Measurements from ENCODE around the gene BEST4. TPM values are rescaled to one million over a fixed set of nuclear protein-coding genes. Genes with fewer than 3 reads are reported as not detected.
"Not testable (repeated sequence)": the region's sequence is repeated elsewhere in the genome, so short reads cannot be mapped to it uniquely, and the experiment has no call there.

The BEST4 gene
- total RNA-seq, 2 donors from 2014 or later, result 26.0 to 58.9 TPM

GRCh38 chr1:44820328-44821239, 32.6 kb upstream of the BEST4 start:
- Histone ChIP-seq H3K4me3 (peak overlapping the region; percentile 45), H3K36me3 (no peaks in the 10 kb centered on the region), H3K4me1 (no peaks in the 10 kb centered on the region), H3K27ac (peak overlapping the region; percentile 97), H3K9me3 (no peaks in the 10 kb centered on the region), H3K9ac (ENCODE audit: low read depth in 2 of 2, low read length in 2 of 2) (peak overlapping the region; percentile 83 to 88), H3K27me3 (no peaks in the 10 kb centered on the region)
- TF ChIP-seq CTCF (IDR thresholded peaks at IDR 0.05), result no peak
- intact Hi-C loops (cut with DNase I), result no loop called here
- DNase-seq, result no peak

GRCh38 chr1:44819608-44820327, 31.8 kb upstream of the BEST4 start:
- TF ChIP-seq CTCF (IDR thresholded peaks at IDR 0.05), result peak; percentile 5
- Histone ChIP-seq H3K4me3 (peak overlapping the region; percentile 45), H3K27me3 (no peaks in the 10 kb centered on the region), H3K27ac (peak overlapping the region; percentile 97), H3K9ac (ENCODE audit: low read depth in 2 of 2, low read length in 2 of 2) (peak overlapping the region; percentile 83 to 88), H3K4me1 (no peaks in the 10 kb centered on the region), H3K9me3 (no peaks in the 10 kb centered on the region), H3K36me3 (no peaks in the 10 kb centered on the region)
- intact Hi-C loops (cut with DNase I), result no loop called here
- DNase-seq, result peak; percentile 84

- no peaks in the 10 kb centered on the region for H3K4me1 ChIP-seq
- H3K36me3 ChIP-seq, result no peaks in the 10 kb centered on the region
- H3K27me3 ChIP-seq, result no peaks in the 10 kb centered on the region
- H3K27ac ChIP-seq, result peak overlapping the region; percentile 97
- TF ChIP-seq CTCF (IDR thresholded peaks at IDR 0.05), result no peak
- H3K4me3 ChIP-seq, result peak overlapping the region; percentile 45
- no peaks in the 10 kb centered on the region for H3K9me3 ChIP-seq
- DNase-seq, result no peak
- H3K9ac ChIP-seq (ENCODE audit: low read depth in 2 of 2, low read length in 2 of 2), result peak overlapping the region; percentile 83 to 88
- intact Hi-C loops (cut with DNase I), result no loop called here
These were observed 31.2 kb upstream of the BEST4 start for GRCh38 chr1:44819196-44819607.

- DNase-seq, result no peak
- no peak overlapping the region for H3K4me3 ChIP-seq
- H3K27ac ChIP-seq, result no peak overlapping the region
- intact Hi-C loops (cut with DNase I), result no loop called here
- H3K4me1 ChIP-seq, result no peaks in the 10 kb centered on the region
- H3K9ac ChIP-seq (ENCODE audit: low read depth in 2 of 2, low read length in 2 of 2), result no peak overlapping the region
- H3K27me3 ChIP-seq, result no peaks in the 10 kb centered on the region
- no peak for TF ChIP-seq CTCF (IDR thresholded peaks at IDR 0.05)
- H3K36me3 ChIP-seq, result no peaks in the 10 kb centered on the region
- no peaks in the 10 kb centered on the region for H3K9me3 ChIP-seq
These were observed 30.0 kb upstream of the BEST4 start for GRCh38 chr1:44817771-44818495.

- no peak for DNase-seq
- TF ChIP-seq CTCF (IDR thresholded peaks at IDR 0.05), result no peak
- Histone ChIP-seq H3K27me3 (no peaks in the 10 kb centered on the region), H3K4me1 (no peaks in the 10 kb centered on the region), H3K36me3 (no peaks in the 10 kb centered on the region), H3K4me3 (no peak overlapping the region), H3K27ac (no peak overlapping the region), H3K9ac (ENCODE audit: low read depth in 2 of 2, low read length in 2 of 2) (no peak overlapping the region), H3K9me3 (no peaks in the 10 kb centered on the region)
- intact Hi-C loops (cut with DNase I), result no loop called here
These were observed 29.3 kb upstream of the BEST4 start for GRCh38 chr1:44817307-44817706.

GRCh38 chr1:44815926-44816325, 28.0 kb upstream of the BEST4 start:
- H3K27ac ChIP-seq; H3K9ac ChIP-seq (ENCODE audit: low read depth in 2 of 2, low read length in 2 of 2); H3K4me1 ChIP-seq; DNase-seq; H3K9me3 ChIP-seq; H3K4me3 ChIP-seq; intact Hi-C loops (cut with DNase I); H3K27me3 ChIP-seq; H3K36me3 ChIP-seq: not testable (repeated sequence)
